KBM-7 (cell line): ENCODE data around the gene MYL9.
"Not testable (repeated sequence)": the region's sequence is repeated elsewhere in the genome, so short reads cannot be mapped to it uniquely, and the experiment has no call there.

ENCODE experiments used
- DNase-seq: peaks from one replicate; pipeline ENCODE4 v3.0.0-alpha.2; 2015
- in situ Hi-C: fragments of 300-500 bp; cut with MboI; formaldehyde crosslinking; loops from 2 replicates; pipeline ENCODE4 v1.14.3; 2020; ENCODE audit warnings: low sequenced_read_pairs, low pct_unique_long_range_greater_than_20kb, mixed read lengths

MYL9 gene

DNA sequence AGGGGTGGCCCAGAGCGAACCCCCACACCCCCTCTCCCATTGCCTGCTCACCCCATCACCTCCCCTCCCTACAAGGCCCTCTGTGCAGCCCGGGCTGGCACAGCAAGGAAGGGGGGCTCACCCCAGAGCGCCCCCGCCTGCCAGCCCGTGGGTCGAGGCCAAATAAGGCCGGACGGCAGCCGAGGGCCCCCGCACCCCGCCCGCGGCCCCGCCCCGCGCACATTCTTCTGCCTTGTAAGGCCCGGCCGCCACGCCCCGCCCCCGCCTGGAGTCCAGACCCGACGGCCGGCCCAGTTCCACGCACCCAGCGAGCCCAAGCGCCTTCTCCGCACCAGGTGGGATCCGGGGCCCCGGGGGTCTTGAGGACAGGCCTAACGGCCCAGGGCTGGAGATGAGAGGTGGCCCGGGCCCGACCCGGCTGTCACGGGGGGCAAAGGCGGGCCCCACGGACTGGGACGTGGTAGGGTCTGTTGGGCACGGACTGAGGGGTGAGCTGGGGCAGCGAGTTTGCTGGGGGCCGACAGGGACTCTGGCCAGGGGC, at the start of gene MYL9:
Gene MYL9 (plus strand): TSS at position 293 of the 541 bp plus-strand sequence. CDS start 3,366 bp downstream, outside the sequence.
- no peak for DNase-seq
- in situ Hi-C loops, result no loop called here

DNA sequence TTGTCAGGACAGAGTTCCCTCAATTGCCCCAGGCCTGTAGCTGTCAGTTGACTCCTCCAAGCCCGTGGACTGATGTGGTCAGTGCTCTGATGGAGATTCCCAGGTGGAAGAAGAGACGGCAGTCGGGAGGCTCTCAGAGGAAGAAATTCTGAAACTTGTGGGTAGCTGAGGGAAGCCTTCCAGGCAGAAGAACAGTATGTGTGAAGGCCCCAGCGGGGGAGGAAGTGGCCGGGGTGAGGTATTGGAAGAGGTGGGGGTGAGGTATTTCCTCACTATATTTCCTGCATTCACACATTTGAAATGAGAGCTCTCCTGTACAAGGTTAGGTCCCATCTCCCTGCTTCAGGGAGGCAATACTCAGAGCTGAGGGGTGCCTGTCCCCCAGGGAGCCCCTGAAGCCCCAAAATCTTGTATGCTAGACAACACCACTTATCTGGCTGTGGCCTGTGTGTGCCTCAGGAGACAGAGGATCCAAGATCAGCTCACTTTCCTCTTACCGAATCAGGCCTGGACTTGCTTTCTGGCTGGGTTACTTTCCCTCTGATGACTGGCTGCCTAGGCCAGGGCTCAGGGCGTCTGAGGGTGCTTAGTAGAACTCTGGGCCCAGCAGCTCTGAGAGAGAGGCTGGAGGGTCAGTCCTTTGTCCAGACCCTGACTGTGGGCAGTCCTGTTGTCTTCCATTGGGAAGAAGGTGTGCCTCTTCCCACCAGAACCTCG, 49.3 kb upstream of the MYL9 start:
- peak; percentile 62 for DNase-seq
- in situ Hi-C loops, result no loop called here

GRCh38 chr20:36493051-36493800, 48.1 kb upstream of the MYL9 start:
- peak; percentile 24 for DNase-seq
- in situ Hi-C loops, result no loop called here

DNA sequence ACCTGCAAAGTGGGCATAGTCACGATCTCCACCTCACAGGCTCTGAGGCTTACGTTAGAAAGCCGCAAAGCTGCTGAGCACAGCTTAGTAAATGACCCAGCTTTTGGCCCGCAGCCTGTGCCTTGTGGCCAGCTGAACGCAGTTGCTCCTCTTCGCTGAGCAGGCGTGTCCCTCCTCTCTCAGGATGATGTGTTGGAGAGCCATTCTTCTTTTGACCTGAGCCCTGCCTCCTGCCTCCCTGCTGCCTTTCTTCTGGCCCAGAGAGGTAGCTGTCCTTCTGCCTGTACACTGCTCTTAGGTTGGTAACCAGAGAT, 47.6 kb upstream of the MYL9 start:
- DNase-seq, result no peak
- in situ Hi-C loops, result no loop called here

DNA sequence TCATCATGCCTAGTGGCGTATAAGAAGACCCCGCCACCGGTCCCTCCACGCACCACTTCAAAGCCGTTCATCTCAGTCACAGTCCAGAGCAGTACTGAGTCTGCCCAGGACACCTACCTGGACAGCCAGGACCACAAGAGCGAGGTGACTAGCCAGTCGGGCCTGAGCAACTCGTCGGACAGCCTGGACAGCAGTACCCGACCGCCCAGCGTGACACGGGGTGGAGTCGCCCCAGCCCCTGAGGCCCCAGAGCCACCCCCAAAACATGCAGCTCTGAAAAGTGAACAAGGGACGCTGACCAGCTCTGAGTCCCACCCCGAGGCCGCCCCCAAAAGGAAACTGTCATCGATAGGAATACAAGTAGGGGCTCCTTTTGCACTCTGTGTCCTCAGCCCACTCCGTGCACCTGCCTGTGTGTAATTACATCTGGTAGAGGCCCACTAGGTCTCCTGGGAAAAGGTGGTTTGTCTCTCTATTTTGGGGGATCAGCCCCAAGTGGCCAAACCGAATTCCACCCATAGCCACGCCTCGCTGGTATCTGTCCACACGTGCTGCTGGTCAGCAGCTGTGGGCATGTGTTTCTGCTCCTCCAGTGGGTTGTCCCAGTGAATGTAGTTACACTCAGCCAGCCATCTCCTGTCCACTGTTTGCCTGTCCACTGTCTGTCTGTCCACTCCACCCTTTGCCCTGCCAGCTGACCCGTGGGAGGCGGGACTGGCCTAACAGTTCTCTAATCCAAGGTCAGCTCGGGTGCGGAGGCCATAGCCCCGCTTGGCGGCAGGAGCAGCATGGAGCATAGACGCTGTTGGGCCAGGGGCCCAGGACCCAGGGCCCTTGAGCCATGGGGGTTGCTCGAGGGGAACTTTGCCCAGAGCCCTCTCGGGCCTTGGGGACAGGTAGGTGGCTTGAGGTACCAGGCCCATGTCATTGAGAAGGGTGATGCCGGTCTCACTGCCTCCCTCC, 44.3 kb upstream of the MYL9 start:
- in situ Hi-C loops, result no loop called here
- no peak for DNase-seq

GRCh38 chr20:36497856-36498255, 43.5 kb upstream of the MYL9 start:
- DNase-seq, result no peak
- in situ Hi-C loops, result no loop called here

DNA sequence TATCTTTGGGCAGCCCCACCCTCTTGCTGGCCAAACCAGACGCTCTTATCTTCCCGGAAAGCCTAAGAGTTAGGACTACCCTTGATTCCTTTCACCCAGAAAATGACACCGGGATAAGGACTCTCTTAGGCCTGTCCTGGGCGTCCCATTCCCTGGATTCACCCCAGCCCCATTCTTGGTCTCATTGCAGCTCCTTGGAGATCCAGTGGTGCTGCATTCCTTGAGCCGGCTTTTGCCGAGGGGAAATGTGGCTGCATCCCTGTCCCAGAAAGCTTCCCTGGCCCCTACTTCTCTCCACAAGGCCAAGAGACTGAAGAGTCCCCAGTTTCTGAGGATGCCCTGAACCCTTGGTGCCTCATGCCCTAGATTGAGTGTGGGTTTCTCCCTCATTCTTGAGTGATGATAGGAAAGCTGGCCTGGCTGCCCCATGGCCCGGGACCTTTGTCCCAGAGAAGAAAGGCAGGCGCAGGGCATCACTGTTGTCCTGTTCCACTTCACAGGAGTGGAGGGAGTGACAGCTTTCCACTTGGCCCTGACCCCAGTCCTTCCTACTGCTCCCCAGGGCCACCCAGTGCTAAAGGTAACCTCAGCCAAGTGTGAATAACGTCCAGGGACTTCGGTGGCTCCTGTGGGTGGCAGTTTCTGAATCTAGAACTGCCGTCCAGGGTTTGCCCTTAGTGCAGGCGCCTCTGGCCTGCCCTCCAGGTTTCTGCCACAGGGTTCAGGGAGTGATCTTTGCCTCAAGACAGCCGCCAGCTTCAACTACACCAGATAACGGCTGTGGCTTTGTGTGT, 42.7 kb upstream of the MYL9 start:
- no peak for DNase-seq
- in situ Hi-C loops, result no loop called here

- in situ Hi-C loops, result no loop called here
- no peak for DNase-seq
Observed at GRCh38 chr20:36499211-36499610, 42.1 kb upstream of the MYL9 start.

DNA sequence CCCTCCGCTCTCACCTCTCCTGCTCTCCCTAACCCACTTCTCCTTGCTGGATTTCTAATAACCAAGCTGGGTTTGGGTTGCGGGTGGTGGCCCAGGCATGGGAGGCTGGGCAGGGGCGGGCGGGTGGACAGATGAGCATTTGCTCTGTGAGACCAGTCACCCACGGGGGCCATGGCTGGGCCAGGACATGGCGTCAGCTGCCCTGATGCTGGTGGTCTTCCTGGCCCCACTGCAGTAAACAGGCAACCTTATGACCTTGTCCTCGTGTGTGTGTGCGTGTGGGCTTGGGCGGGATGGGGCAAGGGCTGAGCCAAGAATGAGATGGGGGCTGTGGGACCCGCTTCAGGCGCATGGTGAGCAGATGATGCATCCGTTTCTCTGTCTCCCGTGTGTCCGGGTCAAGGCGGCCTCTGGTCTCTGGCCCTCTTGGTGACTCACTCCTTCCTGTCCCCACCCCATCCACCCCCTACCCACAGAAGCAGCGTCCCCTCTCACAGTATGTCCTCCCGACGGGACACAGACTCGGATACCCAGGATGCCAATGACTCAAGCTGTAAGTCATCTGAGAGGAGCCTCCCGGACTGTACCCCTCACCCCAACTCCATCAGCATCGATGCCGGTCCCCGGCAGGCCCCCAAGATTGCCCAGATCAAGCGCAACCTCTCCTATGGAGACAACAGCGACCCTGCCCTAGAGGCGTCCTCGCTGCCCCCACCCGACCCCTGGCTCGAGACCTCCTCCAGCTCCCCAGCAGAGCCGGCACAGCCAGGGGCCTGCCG, 41.4 kb upstream of the MYL9 start:
- in situ Hi-C loops, result no loop called here
- no peak for DNase-seq

GRCh38 chr20:36501367-36502006, 39.8 kb upstream of the MYL9 start:
- no peak for DNase-seq
- in situ Hi-C loops, result no loop called here

- in situ Hi-C loops, result no loop called here
- no peak for DNase-seq
Observed at GRCh38 chr20:36504295-36504694, 37.0 kb upstream of the MYL9 start.

DNA sequence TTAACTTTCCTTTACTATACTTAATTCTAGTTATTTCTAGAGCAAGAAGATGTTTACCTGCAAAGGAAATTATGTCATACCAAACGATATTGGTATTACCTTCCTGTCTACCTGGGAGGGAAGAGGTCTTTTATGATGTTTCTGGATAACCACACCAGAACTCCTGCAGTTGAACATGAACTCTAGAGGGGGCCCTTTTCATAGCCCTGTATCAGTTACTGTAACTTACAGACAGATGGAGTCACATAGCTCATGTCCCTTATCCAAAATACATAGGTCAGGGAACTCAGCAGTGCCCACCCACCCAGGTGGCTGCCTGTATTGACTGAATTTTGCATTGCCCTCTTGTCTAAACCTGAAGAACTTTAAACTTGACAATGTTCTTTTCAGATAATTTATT, 35.1 kb upstream of the MYL9 start:
- in situ Hi-C loops, result no loop called here
- DNase-seq, result peak; percentile 40

- no peak for DNase-seq
Observed at GRCh38 chr20:36507746-36508145, 33.6 kb upstream of the MYL9 start.

DNA sequence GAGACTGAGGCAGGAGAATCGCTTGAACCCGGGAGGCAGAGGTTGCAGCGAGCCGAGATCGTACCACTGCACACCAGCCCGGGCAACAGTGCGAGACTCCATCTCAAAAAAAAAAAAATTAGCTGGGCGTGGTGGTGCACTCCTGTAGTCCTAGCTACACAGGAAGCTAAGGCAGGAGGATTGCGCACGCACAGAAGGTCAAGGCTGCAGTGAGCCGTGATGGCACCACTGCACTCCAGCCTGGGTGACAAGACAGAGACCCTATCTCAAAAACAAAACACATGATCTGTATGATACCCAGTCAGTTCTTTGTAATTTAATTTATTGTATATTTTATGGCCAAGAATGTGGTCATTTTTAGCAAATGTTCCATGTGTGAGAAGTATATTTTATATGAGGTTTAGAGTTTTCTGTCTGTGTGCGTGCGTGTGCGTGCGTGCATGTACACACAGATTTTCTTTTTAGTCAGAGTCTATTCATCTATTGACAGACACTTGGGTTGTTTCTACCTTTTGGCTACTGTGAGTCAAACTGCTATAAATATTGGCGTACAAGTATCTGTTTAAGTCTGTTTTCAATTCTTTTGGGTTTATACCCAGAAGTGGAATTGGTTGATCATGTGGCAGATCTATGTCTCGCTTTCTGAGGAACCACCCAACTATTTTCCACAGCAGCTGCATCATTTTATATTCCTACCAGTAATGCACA, 22.2 kb upstream of the MYL9 start:
- in situ Hi-C loops, result no loop called here

More at GRCh38 chr20:36507746-36508145, 33.6 kb upstream of the MYL9 start:
- in situ Hi-C loops, result no loop called here

GRCh38 chr20:36519944-36520343, 21.4 kb upstream of the MYL9 start:
- in situ Hi-C loops, result no loop called here
- no peak for DNase-seq

More for the DNA sequence above, 22.2 kb upstream of the MYL9 start:
- DNase-seq, result no peak

DNA sequence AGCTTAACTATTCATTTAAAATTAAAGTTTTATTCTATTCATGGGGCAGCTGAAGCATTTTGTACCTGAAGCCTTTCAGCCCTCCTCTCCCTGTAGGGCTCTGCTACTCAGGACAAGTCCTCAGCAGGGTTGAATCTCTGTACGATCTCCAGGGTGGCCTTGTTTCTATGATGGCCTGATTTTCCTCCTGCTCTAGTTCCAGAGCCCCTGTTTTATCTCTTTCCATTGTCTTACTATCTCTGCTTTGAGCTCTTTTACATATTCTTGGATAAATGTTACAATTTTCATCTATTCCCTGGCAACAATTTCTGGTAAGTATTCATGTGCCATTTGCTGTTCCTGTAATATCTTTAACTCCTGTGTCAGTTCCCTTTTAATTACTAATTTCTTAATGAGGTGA, 19.8 kb upstream of the MYL9 start:
- no peak for DNase-seq

GRCh38 chr20:36522412-36522811, 18.9 kb upstream of the MYL9 start:
- DNase-seq, in situ Hi-C loops: not testable (repeated sequence)

More for the DNA sequence above, 19.8 kb upstream of the MYL9 start:
- in situ Hi-C loops, result no loop called here
